ENCODE results near the gene MTA1. TPM values are rescaled to one million over a fixed set of nuclear protein-coding genes. Genes with fewer than 3 reads are reported as not detected.

MTA1 gene
- total RNA-seq, 2 experiments from 2014 or later, result 107 to 113 TPM

GRCh38 chr14:105473033-105473676 is 53.5 kb downstream of the MTA1 start:
- POLR2A ChIA-PET, result interaction anchor here (1.0 to 1.6 kb wide), 5 partner anchors 9 to 102 kb away, joined by 3 to 6 read pairs (median 4); partner anchors contain the start of gene TEDC1
- CTCF ChIA-PET, result interaction anchor here (4.6 kb wide), 1 partner anchor 17 kb away, joined by 28 read pairs; the partner anchor contains the start of gene TEDC1
- TF ChIP-seq CTCF (IDR thresholded peaks at IDR 0.05), result no peak
- H3K4me1 Mint-ChIP-seq (ENCODE audit: low read depth), result peaks cover 16% of the 10 kb centered on the region
- H3K27ac Mint-ChIP-seq, result no peak overlapping the region
- H3K36me3 Mint-ChIP-seq (ENCODE audit: low read depth), result no peaks in the 10 kb centered on the region
- Histone ChIP-seq H3K27ac (ENCODE audit: low read depth in 1 of 2, low read length in 2 of 2) (no peak overlapping the region), H3K4me1 (ENCODE audit: insufficient read depth, low read length) (peaks cover 51% of the 10 kb centered on the region), H3K27me3 (ENCODE audit: control insufficient read depth in 1 of 2, insufficient read depth in 2 of 2, low read length in 2 of 2) (peaks cover 10% of the 10 kb centered on the region in 2 experiments), H3K9me3 (ENCODE audit: control insufficient read depth in 1 of 2, insufficient read depth in 1 of 2, low read length in 2 of 2) (peaks cover 0 to 16% of the 10 kb centered on the region in 2 experiments), H3K36me3 (ENCODE audit: insufficient read depth, low read length) (peaks cover 8% of the 10 kb centered on the region), H3K4me3 (ENCODE audit: low read length) (peak overlapping the region; percentile 59)
- no peaks in the 10 kb centered on the region for H3K27me3 Mint-ChIP-seq
- no peaks in the 10 kb centered on the region for H3K9me3 Mint-ChIP-seq
- ATAC-seq (ENCODE audit: poor library complexity) (no peak), DNase-seq (no peak)
- peak overlapping the region; percentile 20 for H3K4me3 Mint-ChIP-seq
- intact Hi-C loops (cut with DNase I, micrococcal nuclease), result no loop called here

GRCh38 chr14:105473677-105474482 is 54.3 kb downstream of the MTA1 start:
- ChIA-PET CTCF (interaction anchor here (4.6 kb wide), 1 partner anchor 16 kb away, joined by 28 read pairs; the partner anchor contains the start of gene TEDC1), POLR2A (interaction anchor here (1.0 to 1.6 kb wide), 5 partner anchors 8 to 103 kb away, joined by 3 to 6 read pairs (median 4); partner anchors contain the start of gene TEDC1)
- Histone ChIP-seq H3K9me3 (ENCODE audit: control insufficient read depth in 1 of 2, insufficient read depth in 1 of 2, low read length in 2 of 2) (peaks cover 0 to 16% of the 10 kb centered on the region in 2 experiments), H3K27ac (ENCODE audit: low read depth in 1 of 2, low read length in 2 of 2) (no peak overlapping the region), H3K4me3 (ENCODE audit: low read length) (peak overlapping the region; percentile 59), H3K27me3 (ENCODE audit: control insufficient read depth in 1 of 2, insufficient read depth in 2 of 2, low read length in 2 of 2) (peaks cover 10% of the 10 kb centered on the region in 2 experiments), H3K4me1 (ENCODE audit: insufficient read depth, low read length) (peaks cover 56% of the 10 kb centered on the region), H3K36me3 (ENCODE audit: insufficient read depth, low read length) (peaks cover 5% of the 10 kb centered on the region)
- Mint-ChIP-seq H3K9me3 (no peaks in the 10 kb centered on the region), H3K4me3 (peak overlapping the region; percentile 82), H3K27me3 (no peaks in the 10 kb centered on the region), H3K27ac (peak overlapping the region; percentile 42), H3K4me1 (ENCODE audit: low read depth) (peaks cover 16% of the 10 kb centered on the region), H3K36me3 (ENCODE audit: low read depth) (no peaks in the 10 kb centered on the region)
- DNase-seq (peak; percentile 53 to 87 (median 80)), ATAC-seq (ENCODE audit: poor library complexity) (peak; percentile 66)
- intact Hi-C loops (cut with DNase I, micrococcal nuclease), result no loop called here
- TF ChIP-seq CTCF (IDR thresholded peaks at IDR 0.05), result no peak

- Mint-ChIP-seq H3K27ac (peak within 1 kb of the TSS; percentile 42), H3K27me3 (no peaks in the 10 kb centered on the region)
Measured at GRCh38 chr14:105474483-105475268, 55.0 kb downstream of the MTA1 start, which contains the start of gene CRIP2. CRIP2 (plus strand) TSS chr14:105474821; CDS start chr14:105474863, 42 bp downstream.

More at GRCh38 chr14:105474483-105475268, 55.0 kb downstream of the MTA1 start, which contains the start of gene CRIP2:
- H3K36me3 ChIP-seq (ENCODE audit: insufficient read depth, low read length), result peaks cover 3% of the 10 kb centered on the region
- Mint-ChIP-seq H3K4me1 (ENCODE audit: low read depth) (peaks cover 19% of the 10 kb centered on the region), H3K4me3 (peak within 1 kb of the TSS; percentile 82), H3K36me3 (ENCODE audit: low read depth) (no peaks in the 10 kb centered on the region), H3K9me3 (no peaks in the 10 kb centered on the region)
- ChIA-PET CTCF (interaction anchor here (2.7 to 4.6 kb wide), 2 partner anchors 15 kb away, joined by 12 to 28 read pairs; partner anchors contain the start of gene TEDC1), POLR2A (interaction anchor here (1.0 to 1.6 kb wide), 5 partner anchors 7 to 104 kb away, joined by 3 to 6 read pairs (median 4); partner anchors contain the start of gene TEDC1)
- ATAC-seq (ENCODE audit: poor library complexity) (peak; percentile 13), DNase-seq (peak in 6 of 14 experiments; percentile 41 to 85 (median 62))
- no peak for TF ChIP-seq CTCF (IDR thresholded peaks at IDR 0.05)
- H3K9me3 ChIP-seq (ENCODE audit: control insufficient read depth in 1 of 2, insufficient read depth in 1 of 2, low read length in 2 of 2), result peaks cover 0 to 19% of the 10 kb centered on the region in 2 experiments
- H3K4me3 ChIP-seq (ENCODE audit: low read length), result peak within 1 kb of the TSS; percentile 59
- peaks cover 63% of the 10 kb centered on the region for H3K4me1 ChIP-seq (ENCODE audit: insufficient read depth, low read length)
- no peak within 1 kb of the TSS for H3K27ac ChIP-seq (ENCODE audit: low read depth in 1 of 2, low read length in 2 of 2)
- H3K27me3 ChIP-seq (ENCODE audit: control insufficient read depth in 1 of 2, insufficient read depth in 2 of 2, low read length in 2 of 2), result peaks cover 10% of the 10 kb centered on the region in 2 experiments
- intact Hi-C loops (cut with DNase I, micrococcal nuclease), result no loop called here
